Fibroblast of skin of abdomen (primary cell): ENCODE measurements around the gene CYB561A3.

Source experiments
- DNase-seq: peaks from one replicate; pipeline ENCODE4 v3.0.0-alpha.2; 2013

The CYB561A3 gene

DNA sequence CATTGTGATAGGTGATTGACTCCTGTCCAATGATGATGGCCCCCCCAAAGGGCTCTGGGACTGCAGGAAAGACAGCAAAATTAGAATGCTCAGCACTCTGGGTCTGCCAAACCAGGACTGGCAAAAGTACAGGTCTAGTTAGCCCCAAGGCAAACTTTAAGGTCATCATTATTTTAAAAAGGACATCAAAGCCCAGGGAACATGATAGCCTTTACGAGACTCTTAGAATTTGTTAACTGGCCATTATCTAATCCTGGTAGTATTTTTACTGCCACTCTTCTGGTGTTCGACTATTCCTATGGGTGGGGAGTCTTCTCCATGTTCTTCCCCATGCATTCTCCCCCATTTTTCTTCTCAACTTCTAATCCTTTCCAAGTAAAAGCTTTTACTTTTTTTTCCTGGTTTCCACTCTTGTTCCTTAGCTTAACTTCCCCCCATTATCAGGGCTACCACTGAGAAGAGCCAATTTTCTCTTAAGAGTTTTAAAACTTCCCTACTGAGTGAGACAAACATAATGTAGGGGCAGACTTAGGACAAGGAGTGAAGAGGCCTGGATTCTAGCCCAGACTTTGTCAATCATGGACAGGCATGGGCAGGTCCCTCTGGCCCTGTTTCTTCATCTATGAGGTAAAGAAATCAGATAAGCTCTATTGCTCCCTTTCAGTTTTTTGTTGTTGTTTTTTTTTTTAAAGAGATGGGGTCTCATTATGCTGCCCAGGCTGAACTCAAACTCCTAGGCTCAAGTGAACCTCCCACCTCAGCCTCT is 35.9 kb downstream of the CYB561A3 start:
- DNase-seq, result no peak

GRCh38 chr11:61315260-61315659 is 46.4 kb downstream of the CYB561A3 start:
- no peak for DNase-seq

DNA sequence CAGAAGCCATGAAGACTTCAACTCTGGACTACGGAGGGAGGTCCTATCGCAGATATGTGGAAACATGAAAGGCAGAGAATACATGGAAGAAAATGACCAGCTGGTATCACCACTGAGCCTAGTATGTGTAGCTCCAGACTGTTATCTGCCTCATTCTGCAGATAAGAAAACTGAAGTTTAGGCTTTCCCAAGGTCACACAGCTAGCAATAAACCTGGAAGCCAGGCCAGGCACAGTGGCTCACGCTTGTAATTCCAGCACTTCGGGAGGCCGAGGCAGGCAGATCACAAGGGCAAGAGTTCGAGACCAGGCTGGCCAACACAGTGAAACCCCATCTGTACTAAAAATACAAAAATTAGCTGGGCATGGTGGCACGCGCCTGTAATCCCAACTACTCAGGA is 50.9 kb downstream of the CYB561A3 start:
- no peak for DNase-seq

DNA sequence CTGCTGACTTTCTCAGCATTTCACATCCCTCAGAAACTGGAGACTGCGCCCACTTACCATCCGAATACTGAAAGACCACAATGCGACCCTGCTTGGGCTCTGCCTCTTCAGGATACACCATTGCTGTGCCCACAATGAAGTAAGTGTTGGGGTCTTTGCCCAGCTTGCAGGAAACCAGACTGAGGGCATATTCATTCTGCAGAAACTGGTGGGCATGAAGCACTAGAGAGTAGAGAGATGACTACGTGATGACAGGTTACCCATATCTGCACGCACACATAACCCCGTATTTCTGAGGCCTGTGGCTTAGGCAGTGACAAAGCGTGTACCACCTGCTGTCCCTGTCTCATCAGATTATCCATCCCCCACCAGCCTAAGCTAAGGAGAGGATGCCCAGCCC is 51.9 kb downstream of the CYB561A3 start:
- no peak for DNase-seq

- DNase-seq, result no peak
Measured at GRCh38 chr11:61309141-61309540, 52.5 kb downstream of the CYB561A3 start.

- no peak for DNase-seq
Measured at GRCh38 chr11:61307354-61307753, 54.3 kb downstream of the CYB561A3 start.

DNA sequence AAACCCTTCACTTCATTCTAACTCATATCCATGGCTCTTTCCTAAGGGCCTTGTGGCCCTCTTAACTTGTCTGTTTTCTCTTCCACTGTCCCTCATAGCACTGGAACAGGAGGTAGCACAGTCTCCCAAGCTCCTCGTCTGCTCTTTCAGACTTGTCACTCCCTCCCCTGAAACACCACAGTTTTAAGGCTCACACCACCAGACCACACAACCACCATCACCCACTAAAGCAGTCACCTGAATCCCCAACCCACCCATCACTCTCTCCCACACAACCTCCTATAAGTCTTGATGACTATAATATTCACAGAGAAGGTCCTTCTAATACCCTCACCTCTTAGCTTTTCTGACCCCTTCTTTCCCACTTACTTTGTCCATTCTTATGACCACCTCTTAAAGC is 55.5 kb downstream of the CYB561A3 start:
- DNase-seq, result no peak

- DNase-seq, result no peak
Measured at GRCh38 chr11:61305417-61305816, 56.3 kb downstream of the CYB561A3 start.

GRCh38 chr11:61303725-61304124 is 58.0 kb downstream of the CYB561A3 start:
- no peak for DNase-seq

DNA sequence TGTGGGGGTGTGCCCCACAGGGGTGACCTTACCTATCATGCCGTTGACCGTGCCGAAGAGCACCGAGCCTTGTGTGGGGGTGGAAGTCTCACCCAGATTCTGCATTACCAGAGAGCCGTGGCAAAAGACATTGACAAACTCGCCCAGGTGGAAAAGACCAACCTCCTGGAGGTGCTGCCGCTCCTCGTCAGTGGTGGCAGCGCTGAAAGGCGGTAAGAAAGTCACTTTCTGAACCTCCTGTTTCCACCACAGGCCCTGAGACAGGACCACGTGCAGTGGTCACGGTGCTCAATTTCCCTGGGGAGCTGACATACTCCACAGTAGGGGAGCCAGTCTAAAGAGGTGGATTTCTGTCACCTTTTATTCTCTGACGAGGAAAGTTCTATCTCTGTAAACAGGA is 59.1 kb downstream of the CYB561A3 start:
- DNase-seq, result no peak
